ENCODE results near the gene ZC3H18. TPM values are rescaled to one million over a fixed set of nuclear protein-coding genes. Genes with fewer than 3 reads are reported as not detected.

ZC3H18 gene
- total RNA-seq, 4 donors from 2014 or later, result 15.7 to 20.8 (median 20.3) TPM

- H3K27ac ChIP-seq, result no peak overlapping the region
- H3K4me3 ChIP-seq, result no peak overlapping the region
- no peaks in the 10 kb centered on the region for H3K9me3 ChIP-seq
- peaks cover 12% of the 10 kb centered on the region for H3K4me1 ChIP-seq
- TF ChIP-seq POLR2A (IDR thresholded peaks at IDR 0.05), result no peak
- WGBS, result 83% methylated on average over 3 of the region's 3 CpGs
- no peak for DNase-seq (ENCODE audit: low spot score in 2 of 2)
- H3K36me3 ChIP-seq, result peaks cover 40% of the 10 kb centered on the region
- no peaks in the 10 kb centered on the region for H3K27me3 ChIP-seq
Observed at GRCh38 chr16:88596483-88596882, 26.3 kb downstream of the ZC3H18 start.

- Histone ChIP-seq H3K4me1 (peaks cover 20% of the 10 kb centered on the region), H3K9me3 (no peaks in the 10 kb centered on the region), H3K27me3 (no peaks in the 10 kb centered on the region), H3K4me3 (no peak overlapping the region), H3K27ac (no peak overlapping the region), H3K36me3 (peaks cover 50% of the 10 kb centered on the region)
- no peak for DNase-seq (ENCODE audit: low spot score in 2 of 2)
- 86% methylated on average over 21 of the region's 21 CpGs for WGBS
- no peak for TF ChIP-seq POLR2AphosphoS5 (IDR thresholded peaks at IDR 0.05)
- TF ChIP-seq CTCF (IDR thresholded peaks at IDR 0.05), result no peak
- TF ChIP-seq EP300 (IDR thresholded peaks at IDR 0.05), result no peak
- no peak for TF ChIP-seq POLR2A (IDR thresholded peaks at IDR 0.05)
Observed at GRCh38 chr16:88597856-88598491, 27.8 kb downstream of the ZC3H18 start.

GRCh38 chr16:88599092-88599733 is 29.0 kb downstream of the ZC3H18 start:
- 77% methylated on average over 11 of the region's 14 CpGs for WGBS
- TF ChIP-seq CTCF (IDR thresholded peaks at IDR 0.05) (no peak), EP300 (IDR thresholded peaks at IDR 0.05) (peak; percentile 57)
- peak overlapping the region; percentile 20 for H3K27ac ChIP-seq

GRCh38 chr16:88599825-88600538 is 29.8 kb downstream of the ZC3H18 start:
- 73% methylated on average over 25 of the region's 25 CpGs for WGBS
- Histone ChIP-seq H3K4me1 (peaks cover 20% of the 10 kb centered on the region), H3K27me3 (no peaks in the 10 kb centered on the region), H3K36me3 (peaks cover 46% of the 10 kb centered on the region), H3K4me3 (no peak overlapping the region), H3K27ac (peak overlapping the region; percentile 20), H3K9me3 (no peaks in the 10 kb centered on the region)
- no peak for DNase-seq (ENCODE audit: low spot score in 2 of 2)
- no peak for TF ChIP-seq CTCF (IDR thresholded peaks at IDR 0.05)
- no peak for TF ChIP-seq POLR2A (IDR thresholded peaks at IDR 0.05)
- no peak for TF ChIP-seq POLR2AphosphoS5 (IDR thresholded peaks at IDR 0.05)
- TF ChIP-seq EP300 (IDR thresholded peaks at IDR 0.05), result no peak

More at GRCh38 chr16:88599092-88599733, 29.0 kb downstream of the ZC3H18 start:
- Histone ChIP-seq H3K4me3 (no peak overlapping the region), H3K4me1 (peaks cover 20% of the 10 kb centered on the region), H3K36me3 (peaks cover 46% of the 10 kb centered on the region), H3K27me3 (no peaks in the 10 kb centered on the region), H3K9me3 (no peaks in the 10 kb centered on the region)
- peak in 1 of 2 donors; percentile 80 for DNase-seq (ENCODE audit: low spot score in 2 of 2)

- Histone ChIP-seq H3K4me3 (no peak overlapping the region), H3K4me1 (peaks cover 20% of the 10 kb centered on the region), H3K27me3 (no peaks in the 10 kb centered on the region), H3K27ac (no peak overlapping the region), H3K36me3 (peaks cover 52% of the 10 kb centered on the region), H3K9me3 (no peaks in the 10 kb centered on the region)
- TF ChIP-seq EP300 (IDR thresholded peaks at IDR 0.05), result no peak
- no peak for TF ChIP-seq POLR2A (IDR thresholded peaks at IDR 0.05)
- TF ChIP-seq POLR2AphosphoS5 (IDR thresholded peaks at IDR 0.05), result no peak
- no peak for TF ChIP-seq CTCF (IDR thresholded peaks at IDR 0.05)
- no peak for DNase-seq (ENCODE audit: low spot score in 2 of 2)
- WGBS, result 94% methylated on average over 6 of the region's 6 CpGs
Observed at GRCh38 chr16:88600539-88600896, 30.3 kb downstream of the ZC3H18 start.
